K562 treated with DMSO at 1 percent for 24 hours (cell line): ENCODE measurements around the gene NAT8. TPM values are rescaled to one million over a fixed set of nuclear protein-coding genes. Genes with fewer than 3 reads are reported as not detected.

Experiments
- total RNA-seq: library from RNA; unstranded; fragments of 300-600 nt; gene quantifications from 2 replicates; pipeline ENCODE4 v1.2.3, GENCODE V29; 2022; ENCODE audit warnings: low read depth; ENCODE audit not compliant: insufficient read depth

The NAT8 gene, protein sequence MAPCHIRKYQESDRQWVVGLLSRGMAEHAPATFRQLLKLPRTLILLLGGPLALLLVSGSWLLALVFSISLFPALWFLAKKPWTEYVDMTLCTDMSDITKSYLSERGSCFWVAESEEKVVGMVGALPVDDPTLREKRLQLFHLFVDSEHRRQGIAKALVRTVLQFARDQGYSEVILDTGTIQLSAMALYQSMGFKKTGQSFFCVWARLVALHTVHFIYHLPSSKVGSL
- total RNA-seq: not detected in 2 replicates

DNA sequence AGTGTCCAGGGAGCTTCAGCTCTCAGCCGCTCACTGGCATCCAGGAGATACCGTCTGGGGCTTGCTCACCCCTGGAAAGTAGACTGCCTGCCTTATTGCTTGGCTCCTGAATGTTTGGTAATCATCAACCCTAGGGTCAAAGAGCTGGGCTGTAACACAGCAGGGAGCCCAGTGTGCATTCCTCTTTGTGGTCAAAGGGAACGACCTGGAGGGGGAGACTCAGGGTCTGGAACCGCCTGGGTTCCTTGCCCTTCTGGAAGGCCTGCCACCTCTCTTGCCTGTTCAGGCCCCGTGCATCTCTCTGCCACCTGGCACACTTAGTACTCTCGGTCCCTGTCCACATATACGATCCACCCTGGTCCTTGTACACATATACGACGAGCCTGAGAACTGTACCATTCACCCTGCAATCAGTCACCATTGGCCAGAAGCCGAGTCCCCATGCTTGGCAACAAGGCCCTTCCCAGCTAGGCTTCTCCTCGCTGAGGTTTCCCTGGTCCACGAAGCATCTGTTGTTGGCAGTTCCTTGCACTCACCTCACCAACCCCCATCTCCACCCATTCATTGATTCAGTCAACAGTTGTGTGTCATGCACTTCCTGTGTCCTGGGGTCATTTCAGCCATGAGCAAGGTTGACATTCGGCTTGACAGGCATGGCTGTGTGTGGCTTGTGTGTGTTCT, at the start of gene NAT8:
Gene NAT8, minus strand, starts transcription at position 85 of the 681 bp plus-strand sequence. CDS start 794 bp downstream, outside the sequence.

Other genes with a start within 250 kb of the NAT8 start
- 35.0 and 53.3 TPM in 2 replicates for gene TPRKB, start 94.9 kb upstream of the NAT8 start, total RNA-seq
- 14.8 and 18.7 TPM in 2 replicates for gene DUSP11, start 137.7 kb upstream of the NAT8 start, total RNA-seq
- 1.0 and 1.2 TPM in 2 replicates for gene C2orf78, start 141.8 kb upstream of the NAT8 start, total RNA-seq
- gene STAMBP, start 186.5 kb upstream of the NAT8 start, total RNA-seq: 35.9 and 37.4 TPM in 2 replicates